WI38 (cell line): Measurements from ENCODE around the gene ANKRD17.

ENCODE experiments used
- H3K4me3 ChIP-seq: 2 replicates; pipeline ENCODE4 v1.5.1; 2011; ENCODE audit warnings: low read depth, mild to moderate bottlenecking, control low read depth, low read length
- CTCF ChIP-seq: IDR thresholded peaks from 2 replicates; pipeline ENCODE4 v1.5.1; 2012; ENCODE audit warnings: low read depth, mild to moderate bottlenecking, control low read depth, low read length

ANKRD17 gene

GRCh38 chr4:73129319-73129718 is 129.3 kb downstream of the ANKRD17 start:
- no peak for TF ChIP-seq CTCF
- no peak overlapping the region for H3K4me3 ChIP-seq

- no peak overlapping the region for H3K4me3 ChIP-seq
- TF ChIP-seq CTCF, result no peak
Measured at GRCh38 chr4:73127839-73128453, 130.7 kb downstream of the ANKRD17 start.

GRCh38 chr4:73109493-73109892 is 149.1 kb downstream of the ANKRD17 start:
- H3K4me3 ChIP-seq, result no peak overlapping the region
- TF ChIP-seq CTCF, result no peak

GRCh38 chr4:73104695-73105094 is 153.9 kb downstream of the ANKRD17 start:
- no peak overlapping the region for H3K4me3 ChIP-seq
- TF ChIP-seq CTCF, result no peak

- TF ChIP-seq CTCF, result no peak
- H3K4me3 ChIP-seq, result no peak overlapping the region
Measured at GRCh38 chr4:73103799-73104503, 154.6 kb downstream of the ANKRD17 start.

- TF ChIP-seq CTCF, result no peak
- no peak overlapping the region for H3K4me3 ChIP-seq
Measured at GRCh38 chr4:73099143-73099542, 159.5 kb downstream of the ANKRD17 start.

GRCh38 chr4:73098713-73099112 is 159.9 kb downstream of the ANKRD17 start:
- TF ChIP-seq CTCF, result no peak

More at GRCh38 chr4:73098713-73099112, 159.9 kb downstream of the ANKRD17 start:
- no peak overlapping the region for H3K4me3 ChIP-seq
